Lung microvascular endothelial cell (primary cell): ENCODE measurements around the gene SMAD7. TPM values are rescaled to one million over a fixed set of nuclear protein-coding genes. Genes with fewer than 3 reads are reported as not detected.
"Not testable (repeated sequence)": the region's sequence is repeated elsewhere in the genome, so short reads cannot be mapped to it uniquely, and the experiment has no call there.

Experiments
- DNase-seq, 2 donors: peaks; one replicate each; pipeline versions ENCODE4 v3.0.0 to v3.0.0-alpha.2; 2010; ENCODE audit warnings: low read depth in 2 of 2
- total RNA-seq: library from RNA; depleted of rRNA; stranded (reverse); fragments of >200 nt; gene quantifications from 2 replicates; pipeline ENCODE4 v1.2.1, GENCODE V29; 2014

The SMAD7 gene
- total RNA-seq, 1 donor from 2014 or later, result 3.0 TPM

GRCh38 chr18:48884771-48885170, 66.0 kb downstream of the SMAD7 start:
- DNase-seq, result no peak

DNA sequence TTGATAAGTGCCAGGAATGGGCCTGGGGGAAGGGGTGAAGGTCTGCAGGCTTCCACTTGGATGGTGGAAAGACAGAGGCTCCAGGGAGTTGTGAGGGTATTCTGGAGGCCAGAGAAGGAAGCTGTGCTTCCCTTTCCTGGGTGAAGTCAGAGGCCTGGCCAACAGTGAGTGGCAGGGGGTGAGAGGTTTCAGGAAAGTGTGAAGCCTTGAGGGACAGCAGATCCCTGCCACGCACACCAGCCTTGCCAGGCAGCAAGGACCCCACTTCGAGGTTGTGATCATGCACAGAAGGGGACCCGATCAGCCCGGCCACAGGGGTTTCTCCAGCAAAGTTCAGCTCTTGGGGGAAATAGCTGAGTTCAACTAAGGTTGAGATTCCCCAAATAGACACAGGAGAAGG, 66.5 kb downstream of the SMAD7 start:
- DNase-seq, result no peak

- DNase-seq, result no peak
Measured at GRCh38 chr18:48882379-48882778, 68.4 kb downstream of the SMAD7 start.

GRCh38 chr18:48880931-48881330, 69.8 kb downstream of the SMAD7 start:
- DNase-seq, result no peak

- DNase-seq, result no peak
Measured at GRCh38 chr18:48879008-48879431, 71.7 kb downstream of the SMAD7 start.

GRCh38 chr18:48878471-48878870, 72.3 kb downstream of the SMAD7 start:
- no peak for DNase-seq

DNA sequence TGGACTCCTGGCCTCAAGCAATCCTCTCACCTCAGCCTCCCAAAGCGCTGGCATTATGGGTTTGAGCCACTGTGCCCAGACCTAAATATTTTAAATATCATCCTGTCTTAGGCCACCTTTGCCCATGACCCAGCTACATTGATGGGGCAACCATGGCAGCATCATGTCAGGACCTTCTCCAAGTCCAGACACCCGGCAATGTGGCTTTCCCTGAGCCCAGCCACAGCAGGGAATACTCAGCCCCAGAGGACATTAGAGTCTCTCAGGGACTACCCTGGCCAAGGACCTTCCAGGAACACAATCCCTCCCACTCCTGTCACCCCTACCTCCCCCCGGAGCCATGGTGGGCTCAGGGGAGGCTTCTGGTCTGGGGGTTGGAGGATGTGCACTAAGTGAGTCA, 72.8 kb downstream of the SMAD7 start:
- DNase-seq, result no peak

GRCh38 chr18:48876590-48876989, 74.2 kb downstream of the SMAD7 start:
- no peak for DNase-seq

GRCh38 chr18:48875942-48876511, 74.7 kb downstream of the SMAD7 start:
- peak in 1 of 2 donors; percentile 19 for DNase-seq

DNA sequence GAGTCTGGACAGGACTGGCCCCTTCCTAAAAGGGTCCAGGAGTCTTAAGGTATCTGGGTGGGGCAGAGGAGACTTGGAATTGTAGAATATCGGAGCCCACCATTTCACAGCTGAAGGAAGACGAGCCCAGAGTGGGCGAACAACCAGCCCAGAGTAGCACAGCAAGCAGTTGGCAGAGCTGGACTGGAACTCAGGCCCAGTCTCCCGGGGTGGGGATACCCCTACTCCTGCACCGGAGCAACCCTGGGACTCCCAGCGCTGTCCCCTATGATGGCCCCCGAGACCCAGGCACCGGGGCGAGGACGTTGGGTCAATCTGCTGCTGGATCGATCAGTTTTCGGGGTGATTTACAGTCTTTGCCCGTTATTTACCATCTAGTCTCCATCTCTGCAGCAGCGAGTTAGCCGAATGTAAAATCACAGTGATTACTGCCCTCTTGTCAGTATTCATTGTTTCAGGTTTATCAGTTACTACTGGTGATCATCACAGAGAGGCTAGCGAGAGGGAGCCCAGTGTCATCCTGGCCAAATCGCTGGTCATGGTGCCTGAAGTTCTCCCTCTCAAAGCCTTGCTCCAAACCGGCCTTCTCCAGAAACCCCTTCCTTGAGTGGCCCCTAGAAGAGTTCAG, 75.3 kb downstream of the SMAD7 start:
- no peak for DNase-seq

DNA sequence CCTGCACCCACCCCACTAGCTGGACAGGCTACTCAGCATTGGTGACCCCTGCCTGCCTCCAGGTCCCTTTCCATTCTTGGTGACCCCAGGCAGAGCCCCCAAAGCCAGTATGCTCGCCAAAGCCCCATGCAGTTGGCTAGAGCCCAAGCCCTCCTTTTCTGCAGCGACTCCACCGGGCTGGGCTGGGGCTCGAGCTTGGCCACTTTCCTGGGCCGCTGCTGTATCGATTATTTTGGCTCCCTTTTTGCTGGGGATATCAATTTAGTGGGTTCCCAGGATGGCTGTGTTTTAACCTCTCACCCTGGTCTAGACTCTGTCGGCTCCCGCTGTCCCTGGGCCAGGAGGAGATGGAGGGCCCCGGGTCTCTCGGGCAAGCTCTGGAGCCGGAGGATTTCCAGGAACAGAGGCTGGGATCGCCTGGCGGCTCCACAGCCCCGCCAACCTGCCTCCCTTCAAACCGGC, 76.0 kb downstream of the SMAD7 start:
- no peak for DNase-seq

GRCh38 chr18:48874233-48874632, 76.5 kb downstream of the SMAD7 start:
- no peak for DNase-seq

GRCh38 chr18:48872234-48873145, 78.3 kb downstream of the SMAD7 start:
- DNase-seq, result peak in 1 of 2 donors; percentile 45

DNA sequence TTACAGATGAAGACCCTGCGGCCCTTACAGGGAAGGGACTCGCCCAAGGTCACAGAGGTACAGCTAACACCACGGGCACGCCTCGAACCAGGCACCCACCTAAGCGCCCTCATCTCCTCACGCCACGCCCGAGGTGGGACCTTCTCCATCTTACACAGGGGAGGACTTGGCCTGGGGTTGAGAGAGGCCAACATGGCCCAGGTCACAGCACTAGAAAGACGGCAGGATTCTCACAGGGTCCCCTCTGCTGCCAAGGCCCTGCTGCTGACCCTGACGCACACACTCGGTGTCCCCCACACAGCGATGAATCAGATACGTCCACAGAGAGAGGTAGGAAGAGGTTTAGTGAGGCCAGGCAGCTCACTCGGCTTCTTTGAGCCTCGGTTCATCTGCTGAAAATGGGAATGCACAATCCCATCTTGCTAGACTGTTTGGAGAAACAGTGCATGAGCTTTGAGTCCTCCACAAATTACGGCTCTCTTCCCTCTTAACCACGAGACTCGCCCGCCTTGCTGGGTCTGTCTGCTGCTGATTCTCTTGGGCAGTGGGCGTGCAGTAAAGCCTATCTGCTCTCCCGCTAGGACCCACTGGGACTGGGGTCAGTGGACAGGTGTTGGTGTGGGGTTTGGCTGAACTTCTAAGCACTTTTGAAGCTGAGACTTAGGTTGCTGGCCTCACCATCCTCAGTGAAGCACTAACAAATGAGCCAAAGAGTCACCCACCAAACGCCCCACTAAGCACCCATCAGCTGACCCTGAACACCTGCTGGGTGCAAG, 79.2 kb downstream of the SMAD7 start:
- no peak for DNase-seq

GRCh38 chr18:48870926-48871325, 79.8 kb downstream of the SMAD7 start:
- DNase-seq, result not testable (repeated sequence)
